Body of pancreas (tissue), 4 donors: ENCODE measurements around the gene POLR3K.
"Not testable (repeated sequence)": the region's sequence is repeated elsewhere in the genome, so short reads cannot be mapped to it uniquely, and the experiment has no call there.

Source experiments
- CTCF ChIP-seq, 7 experiments: fragments of 450-650 bp in 4 of 7; fragments of 200-600 bp in 3 of 7; sonication (generic) in 3 of 7; IDR thresholded peaks; one replicate each; pipeline ENCODE4 v1.5.1; 2016 to 2019; ENCODE audit warnings: antibody characterized with exemption in 7 of 7
- POLR2A ChIP-seq, 3 donors: fragments of 450-650 bp; IDR thresholded peaks; one replicate each; pipeline ENCODE4 v1.6.1; 2016; ENCODE audit warnings: antibody characterized with exemption in 3 of 3, mild to moderate bottlenecking in 2 of 3

- TF ChIP-seq CTCF, POLR2A (IDR thresholded peaks at IDR 0.05): not testable (repeated sequence)
These were observed 15.2 kb downstream of the POLR3K start for GRCh38 chr16:38206-38605.
